Spleen (tissue), 7 donors: Measurements from ENCODE around the gene ACACB.

Experiments
- POLR2A ChIP-seq, 3 donors: fragments of 450-650 bp; IDR thresholded peaks; one replicate each; pipeline ENCODE4 v1.5.1; 2017; ENCODE audit warnings: antibody characterized with exemption in 3 of 3, mild to moderate bottlenecking in 1 of 3
- TF ChIP-seq, protein P1 (sequence below), 11 experiments: fragments of 200-600 bp in 7 of 11; fragments of 450-650 bp in 4 of 11; sonication (generic) in 4 of 11; IDR thresholded peaks in 8 of 11; conservative IDR thresholded peaks in 3 of 11; 1 replicate in 7 of 11; 2 replicates in 4 of 11; pipeline versions ENCODE4 v1.4.0 to v1.8.0; 2016 to 2021; ENCODE audit warnings: antibody characterized with exemption in 11 of 11, inconsistent platforms in 4 of 11, mild to moderate bottlenecking in 1 of 11
- donor health status: DM: no; HTN: no; CAD: no; lungs with moderate emphysema.
- donor health status: DM: no; HTN: no; CAD: no.
- donor health status: DM: no; HTN: no; CAD: no.

DNA sequence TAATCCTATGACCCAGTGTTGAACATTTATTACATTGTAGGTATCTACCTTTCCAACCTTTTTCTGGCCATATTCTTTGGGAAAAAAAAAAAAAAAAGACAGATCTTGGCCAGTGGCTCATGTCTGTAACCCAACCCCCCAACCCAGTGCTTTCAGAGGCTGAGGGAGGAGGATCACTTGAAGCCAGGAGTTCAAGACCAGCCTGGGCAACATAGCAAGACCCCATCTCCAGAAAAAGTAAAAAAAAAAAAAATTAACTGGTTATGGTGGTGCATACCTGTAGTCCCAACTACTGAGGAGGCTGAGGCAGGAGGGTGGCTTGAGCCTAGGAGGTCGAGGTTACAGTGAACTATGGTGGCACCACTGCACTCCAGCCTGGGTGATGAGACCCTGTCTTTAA, 58.1 kb downstream of the ACACB start:
- TF ChIP-seq, protein P1, sequence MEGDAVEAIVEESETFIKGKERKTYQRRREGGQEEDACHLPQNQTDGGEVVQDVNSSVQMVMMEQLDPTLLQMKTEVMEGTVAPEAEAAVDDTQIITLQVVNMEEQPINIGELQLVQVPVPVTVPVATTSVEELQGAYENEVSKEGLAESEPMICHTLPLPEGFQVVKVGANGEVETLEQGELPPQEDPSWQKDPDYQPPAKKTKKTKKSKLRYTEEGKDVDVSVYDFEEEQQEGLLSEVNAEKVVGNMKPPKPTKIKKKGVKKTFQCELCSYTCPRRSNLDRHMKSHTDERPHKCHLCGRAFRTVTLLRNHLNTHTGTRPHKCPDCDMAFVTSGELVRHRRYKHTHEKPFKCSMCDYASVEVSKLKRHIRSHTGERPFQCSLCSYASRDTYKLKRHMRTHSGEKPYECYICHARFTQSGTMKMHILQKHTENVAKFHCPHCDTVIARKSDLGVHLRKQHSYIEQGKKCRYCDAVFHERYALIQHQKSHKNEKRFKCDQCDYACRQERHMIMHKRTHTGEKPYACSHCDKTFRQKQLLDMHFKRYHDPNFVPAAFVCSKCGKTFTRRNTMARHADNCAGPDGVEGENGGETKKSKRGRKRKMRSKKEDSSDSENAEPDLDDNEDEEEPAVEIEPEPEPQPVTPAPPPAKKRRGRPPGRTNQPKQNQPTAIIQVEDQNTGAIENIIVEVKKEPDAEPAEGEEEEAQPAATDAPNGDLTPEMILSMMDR (IDR thresholded peaks at IDR 0.05 in 8 of 11, conservative IDR thresholded peaks at IDR 0.05 in 3 of 11), result no peak
- no peak for TF ChIP-seq POLR2A (IDR thresholded peaks at IDR 0.05)
